Choroid plexus epithelial cell (primary cell): ENCODE results near the gene RUNX3.

Experiments used
- DNase-seq: peaks from one replicate; pipeline ENCODE4 v3.0.0-alpha.2; 2010; ENCODE audit warnings: low read depth
- H3K4me3 ChIP-seq: 2 replicates; pipeline ENCODE4 v1.5.1; 2011; ENCODE audit warnings: low read depth, mild to moderate bottlenecking, control low read depth, low read length, moderate library complexity
- TF ChIP-seq, protein P1 (sequence below): conservative IDR thresholded peaks from 2 replicates; pipeline ENCODE4 v1.5.1; 2011; ENCODE audit warnings: low read depth, mild to moderate bottlenecking, control low read depth, inconsistent platforms, low read length, moderate library complexity

Gene RUNX3

DNA sequence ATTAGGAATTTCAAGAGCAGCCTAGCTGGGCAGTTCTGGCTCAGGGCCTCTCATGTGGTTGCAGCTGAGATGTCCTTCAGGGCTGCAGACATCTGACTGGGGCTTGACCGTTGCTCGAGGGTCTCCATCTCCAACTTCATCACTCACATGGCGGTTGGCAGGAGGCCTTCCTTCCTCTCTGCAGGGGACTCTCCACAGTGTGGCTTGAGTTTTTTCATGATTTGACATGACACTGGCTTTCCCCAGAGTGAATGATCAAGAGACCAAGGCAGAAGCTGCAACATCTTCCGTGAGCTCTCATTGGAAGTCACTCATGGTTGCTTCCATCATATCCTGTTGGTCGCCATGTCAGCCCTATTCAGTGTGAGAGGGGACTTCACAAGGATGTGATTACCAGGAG lies 74.6 kb downstream of the RUNX3 start:
- TF ChIP-seq, protein P1, sequence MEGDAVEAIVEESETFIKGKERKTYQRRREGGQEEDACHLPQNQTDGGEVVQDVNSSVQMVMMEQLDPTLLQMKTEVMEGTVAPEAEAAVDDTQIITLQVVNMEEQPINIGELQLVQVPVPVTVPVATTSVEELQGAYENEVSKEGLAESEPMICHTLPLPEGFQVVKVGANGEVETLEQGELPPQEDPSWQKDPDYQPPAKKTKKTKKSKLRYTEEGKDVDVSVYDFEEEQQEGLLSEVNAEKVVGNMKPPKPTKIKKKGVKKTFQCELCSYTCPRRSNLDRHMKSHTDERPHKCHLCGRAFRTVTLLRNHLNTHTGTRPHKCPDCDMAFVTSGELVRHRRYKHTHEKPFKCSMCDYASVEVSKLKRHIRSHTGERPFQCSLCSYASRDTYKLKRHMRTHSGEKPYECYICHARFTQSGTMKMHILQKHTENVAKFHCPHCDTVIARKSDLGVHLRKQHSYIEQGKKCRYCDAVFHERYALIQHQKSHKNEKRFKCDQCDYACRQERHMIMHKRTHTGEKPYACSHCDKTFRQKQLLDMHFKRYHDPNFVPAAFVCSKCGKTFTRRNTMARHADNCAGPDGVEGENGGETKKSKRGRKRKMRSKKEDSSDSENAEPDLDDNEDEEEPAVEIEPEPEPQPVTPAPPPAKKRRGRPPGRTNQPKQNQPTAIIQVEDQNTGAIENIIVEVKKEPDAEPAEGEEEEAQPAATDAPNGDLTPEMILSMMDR = no peak
- DNase-seq = no peak
- no peak overlapping the region for H3K4me3 ChIP-seq

DNA sequence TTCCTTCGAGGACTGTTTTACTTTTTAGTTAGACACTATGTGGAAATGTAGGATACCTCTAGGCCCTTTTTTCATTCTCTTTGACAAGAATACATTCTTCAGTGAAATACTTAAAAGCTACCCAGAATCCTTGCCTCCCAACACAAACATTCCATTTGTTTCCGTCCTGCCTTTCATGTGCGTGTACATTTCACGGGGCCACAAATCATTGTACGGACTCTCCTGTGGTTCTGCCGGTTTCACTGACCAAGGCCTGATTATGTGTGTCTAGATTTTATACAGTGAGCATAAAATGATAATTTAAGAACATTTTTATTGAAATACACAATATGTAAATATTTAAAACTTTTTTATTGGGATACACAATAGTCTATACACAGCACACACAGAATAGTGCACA lies 76.4 kb downstream of the RUNX3 start:
- TF ChIP-seq, protein P1 = no peak
- DNase-seq = no peak

DNA sequence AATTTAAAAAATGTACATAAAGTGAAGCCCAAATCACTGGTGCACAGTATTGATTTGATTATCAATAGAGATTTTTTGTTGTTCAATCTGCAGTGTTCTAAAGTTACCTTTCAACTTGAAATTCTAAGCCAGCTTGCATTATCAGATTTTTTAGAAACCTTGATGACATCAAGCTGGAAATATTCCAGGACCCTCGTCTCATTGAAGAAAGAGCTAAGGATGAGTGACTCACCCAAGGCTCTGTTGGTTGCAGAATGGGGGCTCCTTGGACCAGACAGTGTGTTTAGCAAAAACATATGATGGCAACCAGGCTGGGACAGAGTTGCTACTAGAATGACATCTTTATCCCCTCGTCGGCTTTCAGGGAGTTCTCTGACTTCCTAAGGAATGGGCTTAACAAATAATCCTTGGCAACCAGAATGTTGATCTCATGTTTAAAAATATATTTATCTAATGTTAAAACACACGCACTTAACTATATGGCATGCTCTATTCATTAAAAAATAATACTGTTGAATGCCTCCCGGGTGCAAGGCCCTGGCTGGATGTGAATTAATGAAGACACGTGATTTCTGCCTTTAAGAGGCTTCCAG lies 79.7 kb downstream of the RUNX3 start:
- peak; percentile 50 for DNase-seq
- TF ChIP-seq, protein P1 = no peak
- H3K4me3 ChIP-seq = no peak overlapping the region

More for the DNA sequence above, 76.4 kb downstream of the RUNX3 start:
- no peak overlapping the region for H3K4me3 ChIP-seq

DNA sequence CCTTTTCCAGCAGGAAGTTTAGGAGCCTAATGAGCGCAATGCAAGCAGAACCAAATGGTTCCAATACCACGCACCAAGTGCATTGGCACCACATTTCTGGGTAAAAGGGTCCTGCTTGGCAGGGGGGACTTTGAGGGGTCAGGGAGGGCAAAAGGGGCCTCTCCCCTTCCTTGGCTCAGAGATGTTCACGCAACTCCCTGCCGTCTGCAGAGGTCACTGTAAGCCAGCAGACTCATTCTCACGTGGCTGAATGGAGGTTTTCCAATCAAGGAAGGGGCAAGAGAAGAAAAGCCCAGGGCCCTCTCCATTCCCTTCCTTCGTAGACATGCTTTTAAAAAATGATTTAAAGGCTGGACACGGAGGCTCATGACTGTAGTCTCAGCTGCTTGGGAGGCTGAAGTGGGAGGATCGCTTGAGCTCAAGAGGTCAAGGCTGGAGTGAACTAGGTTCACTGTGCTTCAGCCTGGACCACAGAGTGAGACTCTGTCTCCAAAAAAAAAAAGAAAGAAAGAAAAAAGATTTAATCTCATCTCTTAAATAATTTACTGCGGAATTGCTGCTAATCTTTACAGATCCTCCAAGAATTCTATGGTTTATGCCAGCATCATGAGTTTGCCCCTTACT lies 80.3 kb downstream of the RUNX3 start:
- peak; percentile 53 for DNase-seq
- H3K4me3 ChIP-seq = no peak overlapping the region
- TF ChIP-seq, protein P1 = peak; percentile 31
